ENCODE measurements around the gene MNDA.

- TF ChIP-seq, protein P1, sequence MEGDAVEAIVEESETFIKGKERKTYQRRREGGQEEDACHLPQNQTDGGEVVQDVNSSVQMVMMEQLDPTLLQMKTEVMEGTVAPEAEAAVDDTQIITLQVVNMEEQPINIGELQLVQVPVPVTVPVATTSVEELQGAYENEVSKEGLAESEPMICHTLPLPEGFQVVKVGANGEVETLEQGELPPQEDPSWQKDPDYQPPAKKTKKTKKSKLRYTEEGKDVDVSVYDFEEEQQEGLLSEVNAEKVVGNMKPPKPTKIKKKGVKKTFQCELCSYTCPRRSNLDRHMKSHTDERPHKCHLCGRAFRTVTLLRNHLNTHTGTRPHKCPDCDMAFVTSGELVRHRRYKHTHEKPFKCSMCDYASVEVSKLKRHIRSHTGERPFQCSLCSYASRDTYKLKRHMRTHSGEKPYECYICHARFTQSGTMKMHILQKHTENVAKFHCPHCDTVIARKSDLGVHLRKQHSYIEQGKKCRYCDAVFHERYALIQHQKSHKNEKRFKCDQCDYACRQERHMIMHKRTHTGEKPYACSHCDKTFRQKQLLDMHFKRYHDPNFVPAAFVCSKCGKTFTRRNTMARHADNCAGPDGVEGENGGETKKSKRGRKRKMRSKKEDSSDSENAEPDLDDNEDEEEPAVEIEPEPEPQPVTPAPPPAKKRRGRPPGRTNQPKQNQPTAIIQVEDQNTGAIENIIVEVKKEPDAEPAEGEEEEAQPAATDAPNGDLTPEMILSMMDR (IDR thresholded peaks at IDR 0.05), result no peak; the same call in 1 of the 2 replicates
- TF ChIP-seq ZFX (IDR thresholded peaks at IDR 0.05; ENCODE audit: borderline replicate concordance), result no peak
These were observed 32.6 kb upstream of the MNDA start for GRCh38 chr1:158798531-158798930.

All from 22Rv1 (cell line).